ENCODE data around the gene C6orf52.
"Not testable (repeated sequence)": the region's sequence is repeated elsewhere in the genome, so short reads cannot be mapped to it uniquely, and the experiment has no call there.

C6orf52 gene

GRCh38 chr6:10694302-10695085 lies at the start of gene C6orf52, which contains the start of gene PAK1IP1:
Gene C6orf52, minus strand, starts transcription at chr6:10694616. Its CDS starts 7,066 bp downstream, at chr6:10687550.
Gene PAK1IP1, plus strand, starts transcription at chr6:10694972. Its CDS starts 14 bp downstream, at chr6:10694986.
- DNase-seq (ENCODE audit: low spot score): peak; percentile 95

- DNase-seq (ENCODE audit: low spot score): no peak
Measured at GRCh38 chr6:10743515-10743914, 49.1 kb upstream of the C6orf52 start.

- DNase-seq (ENCODE audit: low spot score): no peak
Measured at GRCh38 chr6:10742251-10742650, 47.8 kb upstream of the C6orf52 start.

GRCh38 chr6:10741643-10742042 lies 47.2 kb upstream of the C6orf52 start:
- not testable (repeated sequence) for DNase-seq (ENCODE audit: low spot score)

GRCh38 chr6:10740061-10740460 lies 45.6 kb upstream of the C6orf52 start:
- DNase-seq (ENCODE audit: low spot score): no peak

GRCh38 chr6:10736731-10737130 lies 42.3 kb upstream of the C6orf52 start:
- DNase-seq (ENCODE audit: low spot score): no peak

GRCh38 chr6:10733863-10734262 lies 39.4 kb upstream of the C6orf52 start:
- DNase-seq (ENCODE audit: low spot score): no peak

GRCh38 chr6:10733151-10733715 lies 38.8 kb upstream of the C6orf52 start:
- no peak for DNase-seq (ENCODE audit: low spot score)

- DNase-seq (ENCODE audit: low spot score): no peak
Measured at GRCh38 chr6:10730254-10730653, 35.8 kb upstream of the C6orf52 start.

- DNase-seq (ENCODE audit: low spot score): peak; percentile 62
Measured at GRCh38 chr6:10725716-10726115, 31.3 kb upstream of the C6orf52 start.

- DNase-seq (ENCODE audit: low spot score): no peak
Measured at GRCh38 chr6:10725044-10725443, 30.6 kb upstream of the C6orf52 start.

- no peak for DNase-seq (ENCODE audit: low spot score)
Measured at GRCh38 chr6:10723567-10723881, 29.1 kb upstream of the C6orf52 start.

GRCh38 chr6:10722820-10723566 lies 28.6 kb upstream of the C6orf52 start, which contains the start of gene TMEM14C:
Gene TMEM14C, plus strand, starts transcription at chr6:10723070. Its CDS starts 1,544 bp downstream, at chr6:10724614.
- DNase-seq (ENCODE audit: low spot score): peak; percentile 95

- no peak for DNase-seq (ENCODE audit: low spot score)
Measured at GRCh38 chr6:10722570-10722819, 28.1 kb upstream of the C6orf52 start.

GRCh38 chr6:10721850-10722569 lies 27.6 kb upstream of the C6orf52 start:
- DNase-seq (ENCODE audit: low spot score): no peak

GRCh38 chr6:10720960-10721849 lies 26.8 kb upstream of the C6orf52 start:
- DNase-seq (ENCODE audit: low spot score): not testable (repeated sequence)

- no peak for DNase-seq (ENCODE audit: low spot score)
Measured at GRCh38 chr6:10720265-10720959, 26.0 kb upstream of the C6orf52 start.

GRCh38 chr6:10719964-10720264 lies 25.5 kb upstream of the C6orf52 start:
- no peak for DNase-seq (ENCODE audit: low spot score)

GRCh38 chr6:10719296-10719963 lies 25.0 kb upstream of the C6orf52 start:
- DNase-seq (ENCODE audit: low spot score): no peak

- no peak for DNase-seq (ENCODE audit: low spot score)
Measured at GRCh38 chr6:10713962-10714361, 19.5 kb upstream of the C6orf52 start.
